ENCODE results near the gene CDK18. TPM values are rescaled to one million over a fixed set of nuclear protein-coding genes. Genes with fewer than 3 reads are reported as not detected.

CDK18 gene
- total RNA-seq, 1 donor from 2014 or later: 0.20 TPM

Other genes with a start within 250 kb of the CDK18 start
- gene NUAK2, start 182.9 kb upstream of the CDK18 start, total RNA-seq: 2.6 and 3.8 TPM in 2 replicates
- not detected in 2 replicates for gene KLHDC8A, start 147.7 kb upstream of the CDK18 start, total RNA-seq
- gene LEMD1, start 82.6 kb upstream of the CDK18 start, total RNA-seq: not detected in 2 replicates
- not detected in 2 replicates for gene BLACAT1, start 48.6 kb upstream of the CDK18 start, total RNA-seq
- 26.4 and 27.0 TPM in 2 replicates for gene ELK4, start 127.3 kb downstream of the CDK18 start, total RNA-seq
- gene SLC45A3, start 175.8 kb downstream of the CDK18 start, total RNA-seq: 20.3 and 64.7 TPM in 2 replicates
- gene NUCKS1, start 245.5 kb downstream of the CDK18 start, total RNA-seq: 74.2 and 103 TPM in 2 replicates

All from lung microvascular endothelial cell (primary cell).